Measurements from ENCODE around the gene DNAJC3.
"Not testable (repeated sequence)": the region's sequence is repeated elsewhere in the genome, so short reads cannot be mapped to it uniquely, and the experiment has no call there.

Gene DNAJC3

GRCh38 chr13:95771905-95772304 is 95.0 kb downstream of the DNAJC3 start:
- no peaks in the 10 kb centered on the region for H3K27me3 ChIP-seq (replicated peaks; ENCODE audit: control insufficient read depth, insufficient read depth, low read length)
- TF ChIP-seq CTCF (IDR thresholded peaks at IDR 0.05; ENCODE audit: insufficient read depth, low read length, poor library complexity, severe bottlenecking): no peak
- peaks cover 3% of the 10 kb centered on the region for H3K36me3 ChIP-seq (ENCODE audit: control insufficient read depth, insufficient read depth, low read length)
- DNase-seq (ENCODE audit: extremely low read depth, insufficient read length): no peak
- no peak overlapping the region for H3K4me3 ChIP-seq (replicated peaks; ENCODE audit: low read depth, low read length)

- H3K36me3 ChIP-seq (ENCODE audit: control insufficient read depth, insufficient read depth, low read length): peaks cover 7% of the 10 kb centered on the region
- TF ChIP-seq CTCF (IDR thresholded peaks at IDR 0.05; ENCODE audit: insufficient read depth, low read length, poor library complexity, severe bottlenecking): no peak
- no peaks in the 10 kb centered on the region for H3K27me3 ChIP-seq (replicated peaks; ENCODE audit: control insufficient read depth, insufficient read depth, low read length)
- no peak for DNase-seq (ENCODE audit: extremely low read depth, insufficient read length)
- no peak overlapping the region for H3K4me3 ChIP-seq (replicated peaks; ENCODE audit: low read depth, low read length)
Observed at GRCh38 chr13:95779522-95779921, 102.6 kb downstream of the DNAJC3 start.

GRCh38 chr13:95781016-95781415 is 104.1 kb downstream of the DNAJC3 start:
- no peak for DNase-seq (ENCODE audit: extremely low read depth, insufficient read length)
- TF ChIP-seq CTCF (IDR thresholded peaks at IDR 0.05; ENCODE audit: insufficient read depth, low read length, poor library complexity, severe bottlenecking): no peak
- no peak overlapping the region for H3K4me3 ChIP-seq (replicated peaks; ENCODE audit: low read depth, low read length)
- H3K27me3 ChIP-seq (replicated peaks; ENCODE audit: control insufficient read depth, insufficient read depth, low read length): no peaks in the 10 kb centered on the region
- H3K36me3 ChIP-seq (ENCODE audit: control insufficient read depth, insufficient read depth, low read length): peaks cover 7% of the 10 kb centered on the region

GRCh38 chr13:95781940-95782339 is 105.0 kb downstream of the DNAJC3 start:
- not testable (repeated sequence) for H3K27me3 ChIP-seq (replicated peaks; ENCODE audit: control insufficient read depth, insufficient read depth, low read length); H3K36me3 ChIP-seq (ENCODE audit: control insufficient read depth, insufficient read depth, low read length); H3K4me3 ChIP-seq (replicated peaks; ENCODE audit: low read depth, low read length); DNase-seq (ENCODE audit: extremely low read depth, insufficient read length)

GRCh38 chr13:95783747-95784146 is 106.8 kb downstream of the DNAJC3 start:
- Histone ChIP-seq H3K27me3 (replicated peaks; ENCODE audit: control insufficient read depth, insufficient read depth, low read length) (no peaks in the 10 kb centered on the region), H3K36me3 (ENCODE audit: control insufficient read depth, insufficient read depth, low read length) (peaks cover 4% of the 10 kb centered on the region), H3K4me3 (replicated peaks; ENCODE audit: low read depth, low read length) (no peak overlapping the region)
- DNase-seq (ENCODE audit: extremely low read depth, insufficient read length): no peak
- TF ChIP-seq CTCF (IDR thresholded peaks at IDR 0.05; ENCODE audit: insufficient read depth, low read length, poor library complexity, severe bottlenecking): no peak

- TF ChIP-seq CTCF (IDR thresholded peaks at IDR 0.05; ENCODE audit: insufficient read depth, low read length, poor library complexity, severe bottlenecking): no peak
- DNase-seq (ENCODE audit: extremely low read depth, insufficient read length): no peak
- Histone ChIP-seq H3K27me3 (replicated peaks; ENCODE audit: control insufficient read depth, insufficient read depth, low read length) (no peaks in the 10 kb centered on the region), H3K36me3 (ENCODE audit: control insufficient read depth, insufficient read depth, low read length) (peaks cover 4% of the 10 kb centered on the region), H3K4me3 (replicated peaks; ENCODE audit: low read depth, low read length) (no peak overlapping the region)
Observed at GRCh38 chr13:95784161-95784899, 107.4 kb downstream of the DNAJC3 start.

Measured in GM06990 (cell line).